HT1080 (cell line): Measurements from ENCODE around the gene CCNB1. TPM values are rescaled to one million over a fixed set of nuclear protein-coding genes. Genes with fewer than 3 reads are reported as not detected.
A peak's percentile ranks its signal among the peaks of the same experiment; 100 is the strongest.
"Not testable (repeated sequence)": the region's sequence is repeated elsewhere in the genome, so short reads cannot be mapped to it uniquely, and the experiment has no call there.

Source experiments
- DNase-seq: peaks from one replicate; pipeline ENCODE4 v3.0.0-alpha.2; 2015; ENCODE audit warnings: low read depth
- total RNA-seq: library from RNA; depleted of rRNA; stranded (reverse); fragments of >200 nt; shearing (Covaris generic); gene quantifications from 2 replicates; pipeline ENCODE4 v1.2.3, GENCODE V29; 2014

CCNB1 gene
- total RNA-seq, 1 experiment from 2014 or later, result 478 TPM

- not testable (repeated sequence) for DNase-seq
These were observed 14.8 kb downstream of the CCNB1 start for GRCh38 chr5:69181659-69182293.

DNA sequence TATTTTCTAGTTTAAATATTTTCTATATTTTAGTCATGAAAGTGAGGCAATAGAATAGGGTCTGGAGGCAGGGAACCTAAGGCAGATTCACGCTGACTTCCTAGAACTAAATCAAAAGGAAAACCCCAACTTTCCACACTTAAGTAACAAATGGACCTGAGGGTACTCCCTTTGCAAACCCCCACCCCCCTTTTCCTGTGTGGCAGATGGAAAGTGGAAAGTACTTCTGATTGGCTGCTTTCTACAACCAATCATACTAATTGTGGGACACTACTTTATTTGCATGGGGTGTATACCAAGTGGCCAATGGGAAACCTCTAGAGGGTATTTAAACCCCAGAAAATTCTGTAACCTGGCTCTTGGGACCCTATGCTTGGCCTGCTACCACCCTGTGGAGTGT, 17.7 kb downstream of the CCNB1 start:
- no peak for DNase-seq

GRCh38 chr5:69187342-69187741, 20.4 kb downstream of the CCNB1 start:
- DNase-seq, result no peak

DNA sequence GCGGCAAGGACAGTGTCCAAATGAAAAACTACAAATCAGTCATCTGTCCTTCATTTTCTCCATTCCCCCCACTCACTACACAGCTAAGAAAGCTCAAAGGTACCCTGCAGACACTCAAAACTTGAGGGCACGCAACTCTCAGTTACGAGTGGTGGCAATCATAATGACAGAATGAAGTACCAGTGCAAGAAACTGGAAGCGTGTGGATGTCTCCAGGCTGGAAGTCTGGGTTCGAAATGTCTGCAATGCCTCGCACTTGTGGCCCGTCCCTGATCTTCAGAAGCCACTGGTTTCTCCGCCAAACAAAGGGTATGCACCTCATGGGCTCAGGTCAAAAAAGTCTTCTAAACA, 21.8 kb downstream of the CCNB1 start:
- DNase-seq, result no peak

- peak; percentile 92 for DNase-seq
These were observed 22.5 kb downstream of the CCNB1 start, which contains the start of gene CENPH for GRCh38 chr5:69189162-69190086. Gene CENPH (plus strand): TSS chr5:69189583. CDS start chr5:69189635, 52 bp downstream.

DNA sequence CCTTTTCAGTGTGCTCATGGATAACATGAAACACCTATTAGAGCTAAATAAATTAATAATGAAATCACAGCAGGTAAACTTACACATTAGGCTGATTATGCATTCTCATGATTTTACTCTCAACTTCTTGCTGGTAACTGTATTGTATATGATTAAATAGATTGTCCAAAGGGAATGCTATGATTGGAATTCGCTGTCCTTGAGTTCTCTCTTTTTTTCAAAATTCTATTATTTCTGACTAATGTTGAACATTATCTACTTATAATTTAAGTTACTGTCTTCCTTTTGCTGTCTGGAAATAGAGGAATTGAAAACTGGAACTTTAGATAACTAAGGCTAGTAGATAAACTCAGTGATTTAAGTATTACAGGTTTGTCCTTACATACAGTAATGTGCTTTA, 35.5 kb downstream of the CCNB1 start:
- no peak for DNase-seq

- peak; percentile 17 for DNase-seq
These were observed 39.7 kb downstream of the CCNB1 start for GRCh38 chr5:69206528-69207190.

DNA sequence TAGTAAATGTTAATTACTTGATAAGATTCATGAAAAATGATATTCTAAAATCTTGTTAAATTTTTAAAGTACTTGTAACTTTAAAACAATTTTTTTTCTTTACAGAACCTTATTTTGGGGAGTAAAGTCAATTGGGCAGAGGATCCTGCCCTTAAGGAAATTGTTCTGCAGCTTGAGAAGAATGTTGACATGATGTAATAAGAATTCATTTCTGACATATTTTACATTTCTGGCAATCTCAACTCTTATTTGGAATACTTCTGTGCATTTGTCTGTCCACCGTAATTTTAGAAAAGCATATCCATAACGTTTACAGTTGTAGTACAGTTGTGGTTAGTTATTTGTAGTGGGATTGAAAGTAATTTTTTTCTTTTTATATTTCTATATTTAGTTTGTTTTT, 42.7 kb downstream of the CCNB1 start:
- no peak for DNase-seq

DNA sequence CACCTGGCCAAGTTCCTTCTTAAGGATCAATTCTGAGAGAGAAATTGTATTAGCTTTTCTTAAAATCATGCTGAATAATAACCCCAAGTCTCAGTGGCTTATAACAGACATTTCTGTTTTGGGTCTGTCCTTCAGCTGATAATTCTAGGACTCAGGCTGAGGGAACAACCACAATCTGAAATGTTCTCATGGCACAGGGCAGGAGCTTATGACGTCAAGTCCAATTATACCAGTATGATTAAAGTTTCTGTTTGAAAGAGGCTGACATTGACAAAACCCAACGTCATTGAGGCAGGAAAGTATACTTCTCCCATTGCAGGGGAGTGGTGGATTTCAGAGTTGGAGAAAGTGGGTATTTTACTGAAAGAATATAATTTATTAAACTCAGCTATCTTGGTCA, 44.2 kb downstream of the CCNB1 start:
- DNase-seq, result no peak

DNA sequence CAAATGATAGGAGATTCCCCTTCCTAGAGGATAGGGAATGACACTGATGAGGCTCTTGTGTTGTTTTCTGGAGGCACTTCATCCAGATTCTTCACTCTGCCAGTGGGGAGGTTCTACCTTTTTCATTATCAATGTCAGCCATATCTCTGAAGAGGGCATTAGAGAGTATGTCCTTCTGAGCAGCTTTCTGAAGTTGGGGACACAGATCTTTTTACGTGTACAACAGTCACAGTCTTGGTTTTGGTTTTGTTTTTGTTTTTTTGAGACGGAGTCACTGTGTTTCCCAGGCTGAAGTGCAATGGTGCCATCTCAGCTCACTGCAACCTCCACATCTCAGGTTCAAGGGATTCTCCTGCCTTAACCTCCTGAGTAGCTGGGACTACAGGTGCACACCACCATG, 45.1 kb downstream of the CCNB1 start:
- DNase-seq, result no peak

GRCh38 chr5:69213513-69214215, 46.7 kb downstream of the CCNB1 start:
- DNase-seq, result peak; percentile 43

DNA sequence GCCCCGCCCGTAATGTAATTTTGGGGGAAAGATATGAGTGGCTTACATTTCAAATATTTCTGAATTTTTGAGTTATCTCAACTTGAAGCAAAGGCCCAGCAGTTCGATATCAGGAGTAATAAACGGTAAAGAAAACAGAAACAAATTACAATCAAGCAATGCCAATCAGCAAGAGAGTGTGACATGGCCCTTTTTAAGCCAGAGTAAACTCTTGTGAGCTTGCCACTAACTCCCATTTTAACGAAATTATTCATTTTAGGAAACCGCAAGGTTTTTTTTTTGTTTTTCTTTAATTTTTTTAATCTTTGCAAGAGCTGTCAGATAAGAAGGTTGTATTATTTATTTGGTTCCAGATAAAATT, 50.2 kb downstream of the CCNB1 start:
- no peak for DNase-seq

DNA sequence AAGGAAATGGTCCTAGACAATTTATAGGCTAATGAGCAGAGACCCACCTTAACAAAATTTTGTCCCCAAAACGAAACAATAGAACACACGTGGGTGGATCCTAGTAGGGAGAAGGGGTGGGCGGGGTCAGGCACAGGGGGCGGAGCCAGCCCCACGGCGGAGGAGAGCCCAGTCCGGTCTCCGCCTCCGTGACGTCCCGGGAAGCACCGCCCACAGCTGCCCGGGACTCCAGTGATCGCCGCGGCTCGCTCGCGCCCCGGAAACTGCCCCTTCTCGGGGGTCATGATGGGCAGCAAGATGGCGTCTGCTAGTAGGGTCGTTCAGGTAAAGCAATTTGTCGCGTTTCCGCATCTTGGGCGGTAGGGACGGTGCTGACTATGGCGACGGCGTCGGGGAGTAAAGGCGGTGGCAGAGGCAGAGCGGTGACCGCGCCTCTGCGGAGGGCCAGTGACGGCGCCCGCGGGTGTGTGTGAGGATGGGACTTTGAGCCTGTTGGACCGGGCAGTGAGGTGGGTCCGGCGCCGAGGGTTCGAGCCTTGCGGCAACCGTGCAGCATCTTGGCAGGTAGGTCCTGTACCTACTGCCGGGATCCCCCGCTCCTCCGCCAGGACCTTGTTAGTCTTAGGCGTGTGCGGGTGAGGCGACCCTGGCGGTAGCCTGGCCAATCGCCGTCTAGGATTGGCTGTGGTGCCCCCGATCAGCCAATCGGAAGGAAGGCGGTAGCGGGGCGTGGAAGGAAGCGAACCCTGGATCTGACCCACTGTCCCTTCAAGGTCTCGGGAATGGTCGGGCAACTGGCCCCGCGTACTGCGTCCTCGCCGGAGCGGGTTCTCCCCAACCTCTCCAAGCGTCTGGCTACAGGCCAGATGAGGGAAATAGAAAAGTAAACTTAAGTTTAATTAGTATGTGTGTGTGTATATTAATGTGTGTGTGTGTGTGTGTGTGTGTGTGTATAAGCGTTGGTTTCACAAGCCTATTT, 50.9 kb downstream of the CCNB1 start:
- DNase-seq, result peak; percentile 88

DNA sequence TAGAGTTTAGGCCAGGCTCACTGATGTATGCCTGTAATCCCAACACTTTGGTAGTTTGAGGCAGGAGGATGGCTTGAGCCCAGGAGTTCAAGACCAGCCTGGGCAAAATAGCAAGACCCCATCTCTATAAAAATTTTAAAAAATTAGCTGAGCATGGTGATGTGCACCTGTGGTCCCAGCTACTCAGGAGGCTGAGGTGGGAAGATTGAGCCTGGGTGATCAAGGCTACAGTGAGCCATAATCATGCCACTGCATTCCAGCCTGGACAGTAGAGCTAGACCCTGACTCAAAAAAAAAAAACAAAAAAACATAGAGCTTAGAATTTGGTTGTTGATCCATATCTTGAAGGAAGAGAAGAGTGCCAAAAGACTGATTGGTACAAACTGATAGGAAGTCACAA, 53.0 kb downstream of the CCNB1 start:
- no peak for DNase-seq

- DNase-seq, result not testable (repeated sequence)
These were observed 53.4 kb downstream of the CCNB1 start for GRCh38 chr5:69220371-69220770.

DNA sequence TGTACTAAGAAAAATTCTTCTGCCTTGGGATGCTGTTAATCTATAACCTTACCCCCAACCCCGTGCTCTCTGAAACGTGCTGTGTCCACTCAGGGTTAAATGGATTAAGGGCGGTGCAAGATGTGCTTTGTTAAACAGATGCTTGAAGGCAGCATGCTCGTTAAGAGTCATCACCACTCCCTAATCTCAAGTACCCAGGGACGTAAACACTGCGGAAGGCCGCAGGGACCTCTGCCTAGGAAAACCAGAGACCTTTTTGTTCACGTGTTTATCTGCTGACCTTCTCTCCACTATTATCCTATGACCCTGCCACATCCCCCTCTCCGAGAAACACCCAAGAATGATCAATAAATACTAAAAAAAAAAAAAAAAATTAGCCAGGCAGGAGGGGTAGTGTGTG, 53.9 kb downstream of the CCNB1 start:
- DNase-seq, result not testable (repeated sequence)

- no peak for DNase-seq
These were observed 57.6 kb downstream of the CCNB1 start for GRCh38 chr5:69224520-69224919.

DNA sequence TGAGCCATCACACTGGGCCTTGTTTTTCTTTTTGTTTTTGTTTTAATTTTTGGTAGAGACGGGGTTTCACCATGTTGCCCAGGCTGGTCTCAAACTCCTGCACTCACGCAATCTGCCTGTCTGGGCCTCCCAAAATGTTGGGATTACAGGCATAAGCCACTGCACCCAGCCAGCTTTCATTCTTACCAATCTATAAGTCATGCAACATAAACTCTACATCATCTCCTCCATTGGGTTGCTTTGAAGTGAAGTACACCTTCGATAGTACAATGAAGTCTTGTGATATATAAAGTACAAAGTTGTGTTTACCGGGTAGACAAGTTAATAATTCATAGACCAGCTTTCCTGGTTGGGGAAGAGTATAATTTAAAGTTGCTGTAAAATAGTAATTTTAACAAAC, 58.9 kb downstream of the CCNB1 start:
- DNase-seq, result no peak
